NCI-H1417 treated with DMSO at 0.1 percent for 48 hours (cell line): ENCODE measurements around the gene OR3A3.
"Not testable (repeated sequence)": the region's sequence is repeated elsewhere in the genome, so short reads cannot be mapped to it uniquely, and the experiment has no call there.

Experiments used
- DNase-seq: peaks from one replicate; lab custom pipeline; 2025; lab: John Stamatoyannopoulos, UW

Gene OR3A3

GRCh38 chr17:3411070-3411469, at the start of gene OR3A3:
TSS of gene OR3A3 (plus strand) at chr17:3411370.
- no peak for DNase-seq

- not testable (repeated sequence) for DNase-seq
Observed at GRCh38 chr17:3371167-3371566, 40.0 kb upstream of the OR3A3 start.

GRCh38 chr17:3378321-3378720, 32.8 kb upstream of the OR3A3 start:
- no peak for DNase-seq

- DNase-seq = no peak
Observed at GRCh38 chr17:3381957-3382356, 29.2 kb upstream of the OR3A3 start.

GRCh38 chr17:3385869-3386816, 25.0 kb upstream of the OR3A3 start, which contains the start of gene OR3A2:
TSS of gene OR3A2 (minus strand) at chr17:3386308.
- no peak for DNase-seq

- DNase-seq = no peak
Observed at GRCh38 chr17:3389791-3390190, 21.4 kb upstream of the OR3A3 start.

GRCh38 chr17:3397801-3398200, 13.4 kb upstream of the OR3A3 start:
- not testable (repeated sequence) for DNase-seq

- DNase-seq = no peak
Observed at GRCh38 chr17:3398310-3398709, 12.9 kb upstream of the OR3A3 start, which contains the start of gene OR1E1. TSS of gene OR1E1 (minus strand) at chr17:3398410. CDS start at chr17:3398410, 0 bp downstream.

GRCh38 chr17:3400055-3400454, 11.1 kb upstream of the OR3A3 start:
- DNase-seq = no peak

GRCh38 chr17:3401786-3402185, 9.4 kb upstream of the OR3A3 start:
- no peak for DNase-seq

GRCh38 chr17:3403856-3404255, 7.3 kb upstream of the OR3A3 start:
- DNase-seq = not testable (repeated sequence)

- not testable (repeated sequence) for DNase-seq
Observed at GRCh38 chr17:3412216-3412615, 1.0 kb downstream of the OR3A3 start.

GRCh38 chr17:3415610-3416009, 4.4 kb downstream of the OR3A3 start:
- DNase-seq = no peak

- no peak for DNase-seq
Observed at GRCh38 chr17:3418222-3418621, 7.1 kb downstream of the OR3A3 start.

GRCh38 chr17:3433215-3433614, 22.0 kb downstream of the OR3A3 start:
- DNase-seq = not testable (repeated sequence)

- no peak for DNase-seq
Observed at GRCh38 chr17:3433741-3434140, 22.6 kb downstream of the OR3A3 start, which contains the start of gene OR1E2. TSS of gene OR1E2 (minus strand) at chr17:3433841. CDS start at chr17:3433841, 0 bp downstream.

GRCh38 chr17:3438368-3438767, 27.2 kb downstream of the OR3A3 start:
- DNase-seq = no peak

GRCh38 chr17:3440451-3440850, 29.3 kb downstream of the OR3A3 start:
- no peak for DNase-seq

- no peak for DNase-seq
Observed at GRCh38 chr17:3447625-3448024, 36.5 kb downstream of the OR3A3 start.

GRCh38 chr17:3448059-3448665, 37.0 kb downstream of the OR3A3 start:
- DNase-seq = no peak

GRCh38 chr17:3466355-3466754, 55.2 kb downstream of the OR3A3 start:
- not testable (repeated sequence) for DNase-seq

GRCh38 chr17:3469529-3469928, 58.4 kb downstream of the OR3A3 start:
- no peak for DNase-seq

- DNase-seq = no peak
Observed at GRCh38 chr17:3471599-3471998, 60.4 kb downstream of the OR3A3 start, which contains the start of gene SPATA22. TSS of gene SPATA22 (minus strand) at chr17:3471819. CDS start at chr17:3469325, 2,494 bp downstream.
